NT2/D1 (cell line): ENCODE results near the gene DNAH11.

Experiments
- SUZ12 ChIP-seq: IDR thresholded peaks from 2 replicates; pipeline ENCODE4 v1.6.1; 2011; ENCODE audit not compliant: insufficient read length, insufficient read depth; ENCODE audit errors: extremely low read depth
- ZNF274 ChIP-seq: IDR thresholded peaks from 2 replicates; pipeline ENCODE4 v1.6.1; 2011; ENCODE audit warnings: mild to moderate bottlenecking, low read depth, low read length

DNA sequence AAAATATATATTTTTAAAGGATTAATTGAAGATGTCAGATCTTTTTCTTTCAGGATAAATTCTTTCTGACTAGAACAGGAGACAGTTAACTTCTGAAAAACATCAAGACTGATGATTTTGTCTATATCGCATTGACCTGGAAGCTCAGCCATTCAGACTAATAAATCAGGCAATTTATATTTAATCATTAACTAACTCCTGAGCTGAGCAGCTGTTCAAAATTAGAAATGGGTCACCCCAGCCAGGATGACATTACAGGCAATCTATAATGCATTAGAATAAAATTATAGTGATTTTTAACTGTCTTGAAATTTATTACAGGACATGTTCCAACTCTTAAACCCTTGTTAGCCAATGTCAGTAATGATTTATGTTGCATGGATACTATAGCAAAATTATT, 263.0 kb downstream of the DNAH11 start:
- TF ChIP-seq SUZ12: no peak
- no peak for TF ChIP-seq ZNF274
